GM12878 (cell line): Measurements from ENCODE around the gene PLEKHD1. TPM values are rescaled to one million over a fixed set of nuclear protein-coding genes. Genes with fewer than 3 reads are reported as not detected.

Source experiments
- ATAC-seq: fragments of 200-7000 bp; cut with Tn5 transposase; 3 replicates; pipeline ENCODE4 v1.9.1; 2020; ENCODE audit warnings: mild to moderate bottlenecking, moderate library complexity
- BruUV-seq: library from RNA; stranded (reverse); fragments of 400-500 nt; replicated peaks from 2 replicates; lab custom pipeline; 2021; lab: Mats Ljungman, UMichigan
- CTCF ChIA-PET: fragments of 300-600 bp; sonication (Branson Sonifier 250); formaldehyde crosslinking; extraction: SDS; loops from one replicate; lab custom pipeline; 2021; ENCODE audit warnings: inconsistent platforms; lab: Yijun Ruan, JAX
- POLR2A ChIA-PET: fragments of 350-600 bp; formaldehyde crosslinking; extraction: SDS; loops from one replicate; lab custom pipeline; 2021; ENCODE audit warnings: inconsistent platforms; lab: Charles Lee
- RAD21 ChIA-PET: fragments of 300-600 bp; sonication (Branson Sonifier 250); formaldehyde crosslinking; loops from one replicate; lab custom pipeline; 2023; ENCODE audit warnings: antibody characterized with exemption; ENCODE audit not compliant: unreplicated experiment; lab: Charles Lee
- SMC1A ChIA-PET: fragments of 300-600 bp; sonication (Branson Sonifier 250); formaldehyde crosslinking; loops from one replicate; lab custom pipeline; 2023; ENCODE audit not compliant: unreplicated experiment, uncharacterized antibody; lab: Charles Lee
- DNase-seq: peaks from one replicate; pipeline ENCODE4 v3.0.0-alpha.2; 2011; ENCODE audit warnings: low read depth, low spot score
- FAIRE-seq: peaks from 3 replicates; lab custom pipeline; 2011; peaks lifted over from hg19 to GRCh38; lab: Jason Lieb, UNC
- H2AFZ ChIP-seq: 2 replicates; pipeline ENCODE4 v1.6.0; 2011; ENCODE audit warnings: low read depth, low read length, control low read depth; ENCODE audit not compliant: control insufficient read depth
- H3K27ac ChIP-seq: 2 replicates; pipeline ENCODE4 v1.5.1; 2011; ENCODE audit warnings: control low read depth; ENCODE audit not compliant: control insufficient read depth, insufficient read depth
- H3K27me3 ChIP-seq, 2 experiments: replicated peaks in 1 of 2; 2 replicates each; pipeline versions ENCODE4 v1.6.0 to v1.6.1; 2011; ENCODE audit warnings: low read length in 1 of 2; ENCODE audit not compliant: control insufficient read depth in 2 of 2, insufficient read depth in 2 of 2
- H3K36me3 ChIP-seq, 2 experiments: 2 replicates each; pipeline ENCODE4 v1.5.1; 2011; ENCODE audit warnings: low read length in 1 of 2; ENCODE audit not compliant: control insufficient read depth in 2 of 2, insufficient read depth in 2 of 2
- H3K4me1 ChIP-seq: 2 replicates; pipeline ENCODE4 v1.6.1; 2011; ENCODE audit warnings: mild to moderate bottlenecking, low read length, moderate library complexity, mixed read lengths; ENCODE audit not compliant: control insufficient read depth, insufficient read depth
- H3K4me2 ChIP-seq: 2 replicates; pipeline ENCODE4 v1.6.0; 2011; ENCODE audit warnings: control low read depth; ENCODE audit not compliant: control insufficient read depth, insufficient read depth
- H3K4me3 ChIP-seq: fragments of 200-600 bp; sonication (generic); 2 replicates; pipeline ENCODE4 v1.5.1; 2016
- H3K79me2 ChIP-seq: 2 replicates; pipeline ENCODE4 v1.6.0; 2011; ENCODE audit warnings: low read length; ENCODE audit not compliant: control insufficient read depth, insufficient read depth
- H3K9ac ChIP-seq: 2 replicates; pipeline ENCODE4 v1.8.0; 2011; ENCODE audit warnings: low read length, control low read depth, mixed read lengths; ENCODE audit not compliant: control insufficient read depth, insufficient read depth
- H3K9me3 ChIP-seq: replicated peaks from 3 replicates; pipeline ENCODE4 v1.5.1; 2011; ENCODE audit warnings: mild to moderate bottlenecking, low read length; ENCODE audit not compliant: control insufficient read depth, insufficient read depth
- H4K20me1 ChIP-seq: 2 replicates; pipeline ENCODE4 v1.6.0; 2011; ENCODE audit not compliant: control insufficient read depth, insufficient read depth
- BRCA1 ChIP-seq: IDR thresholded peaks from 2 replicates; pipeline ENCODE4 v1.6.1; 2011; ENCODE audit warnings: low read depth, low read length, improper control_type of control experiment
- CHD4 ChIP-seq: fragments of 200-600 bp; sonication (generic); IDR thresholded peaks from 2 replicates; pipeline ENCODE4 v1.6.1; 2016; ENCODE audit warnings: mild to moderate bottlenecking
- DPF2 ChIP-seq: fragments of 450-650 bp; IDR thresholded peaks from 2 replicates; pipeline ENCODE4 v1.6.1; 2017; ENCODE audit warnings: mild to moderate bottlenecking
- EED ChIP-seq: sonication (generic); IDR thresholded peaks from 2 replicates; pipeline ENCODE4 v1.6.1; 2016; ENCODE audit warnings: antibody characterized with exemption, low read depth
- KDM1A ChIP-seq: fragments of 200-600 bp; sonication (generic); IDR thresholded peaks from 2 replicates; pipeline ENCODE4 v1.6.1; 2016; ENCODE audit warnings: borderline replicate concordance
- MYB ChIP-seq: fragments of 150-350 bp; IDR thresholded peaks from 2 replicates; pipeline ENCODE4 v1.6.1; 2014; ENCODE audit warnings: mild to moderate bottlenecking, low read depth, low read length, borderline replicate concordance
- RELA ChIP-seq: fragments of 450-650 bp; IDR thresholded peaks from 2 replicates; pipeline ENCODE4 v1.8.0; 2014; ENCODE audit warnings: borderline replicate concordance; ENCODE audit not compliant: partially characterized antibody
- RUNX3 ChIP-seq: IDR thresholded peaks from 2 replicates; pipeline ENCODE4 v1.6.1; 2012; ENCODE audit warnings: low read length, inconsistent platforms
- SPI1 ChIP-seq: IDR thresholded peaks from 2 replicates; pipeline ENCODE4 v1.6.1; 2011; ENCODE audit warnings: low read depth, mild to moderate bottlenecking, low read length, moderate library complexity, borderline replicate concordance; ENCODE audit not compliant: insufficient read depth
- SRF ChIP-seq, 2 experiments: IDR thresholded peaks; 2 replicates each; pipeline ENCODE4 v1.6.1; 2011; ENCODE audit warnings: low read depth in 2 of 2, low read length in 2 of 2, mild to moderate bottlenecking in 1 of 2, moderate library complexity in 1 of 2
- TCF12 ChIP-seq: IDR thresholded peaks from 2 replicates; pipeline ENCODE4 v1.6.1; 2011; ENCODE audit warnings: low read depth, mild to moderate bottlenecking, low read length
- TCF7 ChIP-seq: IDR thresholded peaks from 2 replicates; pipeline ENCODE4 v1.6.1; 2014; ENCODE audit warnings: antibody characterized with exemption, borderline replicate concordance
- YBX1 ChIP-seq: fragments of 450-650 bp; IDR thresholded peaks from 2 replicates; pipeline ENCODE4 v1.6.1; 2016; ENCODE audit warnings: antibody characterized with exemption
- ZSCAN29 ChIP-seq: fragments of 450-650 bp; IDR thresholded peaks from 2 replicates; pipeline ENCODE4 v1.6.1; 2017; ENCODE audit warnings: mild to moderate bottlenecking, moderate library complexity
- WGBS: methylation state at CpG from one replicate; pipeline ENCODE4 v1.1.6; 2016; ENCODE audit warnings: low lambda C conversion rate; ENCODE audit not compliant: insufficient replicate concordance, insufficient coverage; ENCODE audit errors: missing lambda C conversion rate; 5-methylcytosine and 5-hydroxymethylcytosine counted together
- in situ Hi-C: fragments of 300-500 bp; cut with MboI; formaldehyde crosslinking; loops from 9 replicates; pipeline ENCODE4 v1.14.3; 2018; ENCODE audit warnings: mixed read lengths
- intact Hi-C: fragments of 100-400 bp; cut with micrococcal nuclease; formaldehyde crosslinking; loops from one replicate; pipeline ENCODE4 v1.14.2; 2022; ENCODE audit not compliant: unreplicated experiment
- polyA plus RNA-seq, 11 experiments: library from polyadenylated mRNA; depleted of rRNA in 4 of 11; unstranded in 6 of 11; stranded (reverse) in 5 of 11; fragments of >200 nt; fragmentation: Nextera tagmentation in 4 of 11; fragmentation: Illumina TruSeq in 1 of 11; extraction: Ambion mirVana in 4 of 11; extraction: Trizol in 1 of 11; gene quantifications; 1 replicate in 1 of 11; 2 replicates in 10 of 11; pipeline versions ENCODE4 v1.2.1 to v1.2.3, GENCODE V29; 2011 to 2016; ENCODE audit warnings: inconsistent platforms in 2 of 11, missing spikeins in 2 of 11, low read depth in 1 of 11
- total RNA-seq, 4 experiments: library from RNA; depleted of rRNA in 3 of 4; stranded (reverse); fragments of >200 nt in 3 of 4; fragmentation: Illumina TruSeq in 1 of 4; extraction: Trizol in 1 of 4; gene quantifications; 2 replicates each; pipeline versions ENCODE4 v1.2.1 to v1.2.3, GENCODE V29; 2013 to 2021
- TF ChIP-seq, protein P1 (sequence below): fragments of 150-350 bp; IDR thresholded peaks from 2 replicates; pipeline ENCODE4 v1.6.1; 2014; ENCODE audit warnings: mild to moderate bottlenecking, low read depth, low read length
- TF ChIP-seq, protein P2 (sequence below): fragments of 450-650 bp; IDR thresholded peaks from 2 replicates; pipeline ENCODE4 v1.6.1; 2017; ENCODE audit warnings: mild to moderate bottlenecking, low read depth, inconsistent platforms; ENCODE audit not compliant: poor library complexity, severe bottlenecking
- TF ChIP-seq, protein P3 (sequence below): IDR thresholded peaks from 2 replicates; pipeline ENCODE4 v1.6.1; 2012; ENCODE audit warnings: low read depth, low read length, improper control_type of control experiment
- TF ChIP-seq, protein P4 (sequence below): IDR thresholded peaks from 2 replicates; pipeline ENCODE4 v1.6.1; 2011; ENCODE audit warnings: borderline replicate concordance, low read depth, mild to moderate bottlenecking, moderate library complexity, mixed read lengths, low read length; ENCODE audit not compliant: insufficient read depth; ENCODE audit errors: extremely low read length

PLEKHD1 gene
- total and polyA plus RNA-seq, 10 of the 15 experiments (the other 5 are each of a cell fraction or from before 2014, with no cell fraction given) = 0.01 to 0.08 (median 0.04) TPM; not detected in 6

DNA sequence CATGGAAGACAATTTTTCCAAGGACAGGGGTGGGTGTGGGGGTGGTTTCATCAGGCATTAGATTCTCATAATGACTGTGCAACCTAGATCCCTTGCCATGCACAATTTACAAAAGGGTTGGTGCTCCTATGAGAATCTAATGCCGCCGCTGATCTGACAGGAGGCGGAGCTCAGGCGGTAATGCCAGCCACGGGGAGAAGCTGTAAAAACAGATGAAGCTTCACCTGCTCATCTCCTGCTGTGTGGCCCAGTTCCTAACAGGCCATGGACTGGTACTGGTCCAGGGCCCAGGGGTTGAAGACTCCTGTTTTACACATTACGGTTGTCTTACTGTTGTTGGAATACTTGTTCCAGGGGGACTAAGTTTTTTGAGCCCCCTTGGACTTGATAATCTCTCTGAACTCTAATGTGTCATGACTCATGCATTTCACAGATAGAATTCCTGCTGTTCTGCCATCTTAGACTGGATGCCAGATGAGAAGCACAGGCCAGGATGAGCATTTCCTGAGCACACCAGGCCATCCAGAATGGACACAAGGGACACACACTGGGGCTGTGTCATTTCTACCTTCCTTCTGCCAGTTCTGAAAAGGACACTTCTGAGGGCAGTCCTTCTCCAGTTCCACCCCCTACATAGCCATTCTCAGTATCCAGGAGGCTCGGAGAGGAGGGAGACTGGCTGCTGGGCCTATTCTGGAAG is 5.8 kb downstream of the PLEKHD1 start:
- Histone ChIP-seq H3K27ac (no peak overlapping the region), H3K9ac (no peak overlapping the region), H3K27me3 (peaks cover 0 to 6% of the 10 kb centered on the region in 2 experiments; a peak in 1 of 4 replicates), H3K4me1 (no peaks in the 10 kb centered on the region), H3K4me2 (no peak overlapping the region), H3K4me3 (no peak overlapping the region), H4K20me1 (no peaks in the 10 kb centered on the region), H3K9me3 (no peaks in the 10 kb centered on the region), H3K79me2 (no peaks in the 10 kb centered on the region), H2AFZ (no peak overlapping the region), H3K36me3 (no peaks in the 10 kb centered on the region)
- DNase-seq (no peak), ATAC-seq (no peak), FAIRE-seq (no peak)
- ChIA-PET CTCF (interaction anchor here (1.2 to 1.3 kb wide), 2 partner anchors 12 to 247 kb away, joined by 3 to 4 read pairs; no protein-coding TSS in a partner anchor), SMC1A (interaction anchor here (1.7 kb wide), 1 partner anchor 16 kb away, joined by 6 read pairs; no protein-coding TSS in a partner anchor), POLR2A (no interaction called here), RAD21 (no interaction called here)
- BruUV-seq = no TSS peak
- TF ChIP-seq KDM1A (no peak), CHD4 (no peak), BRCA1 (no peak), MYB (no peak), SPI1 (no peak), EED (no peak), TCF12 (no peak), SRF (IDR thresholded peaks at IDR 0.05; ENCODE audit: low read depth in 2 of 2, low read length in 2 of 2) (no peak), DPF2 (no peak), TCF7 (no peak), RELA (no peak), ZSCAN29 (no peak), RUNX3 (no peak), YBX1 (no peak)
- TF ChIP-seq, protein P1, sequence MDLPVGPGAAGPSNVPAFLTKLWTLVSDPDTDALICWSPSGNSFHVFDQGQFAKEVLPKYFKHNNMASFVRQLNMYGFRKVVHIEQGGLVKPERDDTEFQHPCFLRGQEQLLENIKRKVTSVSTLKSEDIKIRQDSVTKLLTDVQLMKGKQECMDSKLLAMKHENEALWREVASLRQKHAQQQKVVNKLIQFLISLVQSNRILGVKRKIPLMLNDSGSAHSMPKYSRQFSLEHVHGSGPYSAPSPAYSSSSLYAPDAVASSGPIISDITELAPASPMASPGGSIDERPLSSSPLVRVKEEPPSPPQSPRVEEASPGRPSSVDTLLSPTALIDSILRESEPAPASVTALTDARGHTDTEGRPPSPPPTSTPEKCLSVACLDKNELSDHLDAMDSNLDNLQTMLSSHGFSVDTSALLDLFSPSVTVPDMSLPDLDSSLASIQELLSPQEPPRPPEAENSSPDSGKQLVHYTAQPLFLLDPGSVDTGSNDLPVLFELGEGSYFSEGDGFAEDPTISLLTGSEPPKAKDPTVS = no peak
- TF ChIP-seq, protein P2, sequence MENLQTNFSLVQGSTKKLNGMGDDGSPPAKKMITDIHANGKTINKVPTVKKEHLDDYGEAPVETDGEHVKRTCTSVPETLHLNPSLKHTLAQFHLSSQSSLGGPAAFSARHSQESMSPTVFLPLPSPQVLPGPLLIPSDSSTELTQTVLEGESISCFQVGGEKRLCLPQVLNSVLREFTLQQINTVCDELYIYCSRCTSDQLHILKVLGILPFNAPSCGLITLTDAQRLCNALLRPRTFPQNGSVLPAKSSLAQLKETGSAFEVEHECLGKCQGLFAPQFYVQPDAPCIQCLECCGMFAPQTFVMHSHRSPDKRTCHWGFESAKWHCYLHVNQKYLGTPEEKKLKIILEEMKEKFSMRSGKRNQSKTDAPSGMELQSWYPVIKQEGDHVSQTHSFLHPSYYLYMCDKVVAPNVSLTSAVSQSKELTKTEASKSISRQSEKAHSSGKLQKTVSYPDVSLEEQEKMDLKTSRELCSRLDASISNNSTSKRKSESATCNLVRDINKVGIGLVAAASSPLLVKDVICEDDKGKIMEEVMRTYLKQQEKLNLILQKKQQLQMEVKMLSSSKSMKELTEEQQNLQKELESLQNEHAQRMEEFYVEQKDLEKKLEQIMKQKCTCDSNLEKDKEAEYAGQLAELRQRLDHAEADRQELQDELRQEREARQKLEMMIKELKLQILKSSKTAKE = no peak
- TF ChIP-seq, protein P3, sequence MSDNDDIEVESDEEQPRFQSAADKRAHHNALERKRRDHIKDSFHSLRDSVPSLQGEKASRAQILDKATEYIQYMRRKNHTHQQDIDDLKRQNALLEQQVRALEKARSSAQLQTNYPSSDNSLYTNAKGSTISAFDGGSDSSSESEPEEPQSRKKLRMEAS = no peak
- TF ChIP-seq, protein P4, sequence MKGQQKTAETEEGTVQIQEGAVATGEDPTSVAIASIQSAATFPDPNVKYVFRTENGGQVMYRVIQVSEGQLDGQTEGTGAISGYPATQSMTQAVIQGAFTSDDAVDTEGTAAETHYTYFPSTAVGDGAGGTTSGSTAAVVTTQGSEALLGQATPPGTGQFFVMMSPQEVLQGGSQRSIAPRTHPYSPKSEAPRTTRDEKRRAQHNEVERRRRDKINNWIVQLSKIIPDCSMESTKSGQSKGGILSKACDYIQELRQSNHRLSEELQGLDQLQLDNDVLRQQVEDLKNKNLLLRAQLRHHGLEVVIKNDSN = no peak
- in situ Hi-C loops (no loop called here), intact Hi-C loops (no loop called here)
- 69% methylated on average over 7 of the region's 7 CpGs for WGBS
